ENCODE results near the gene RGS13. TPM values are rescaled to one million over a fixed set of nuclear protein-coding genes. Genes with fewer than 3 reads are reported as not detected.

Gene RGS13
- total RNA-seq, 1 donor from 2014 or later = 0.22 TPM

DNA sequence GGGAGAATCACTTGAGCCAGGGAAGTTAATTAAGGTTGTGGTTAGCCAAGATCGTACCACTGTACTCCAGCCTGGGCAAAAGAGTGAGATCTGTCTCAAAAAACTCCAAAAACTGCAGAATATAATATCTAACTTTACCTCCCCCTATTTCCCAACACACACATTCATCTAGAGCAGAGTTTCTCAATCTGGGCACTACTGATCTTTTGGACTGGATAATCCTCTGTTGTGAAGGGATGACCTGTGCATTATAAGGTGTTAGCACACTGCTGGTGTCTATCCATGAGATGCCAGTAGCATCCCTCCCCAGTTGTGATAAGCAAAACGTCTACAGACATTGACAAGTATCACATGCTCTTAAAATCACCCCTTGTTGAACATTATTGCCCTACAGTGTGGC, 61.8 kb downstream of the RGS13 start:
- Histone ChIP-seq H3K9me3 (replicated peaks) (no peaks in the 10 kb centered on the region), H3K27me3 (ENCODE audit: low read depth) (no peaks in the 10 kb centered on the region), H3K4me3 (no peak overlapping the region), H3K4me1 (peaks cover 18% of the 10 kb centered on the region), H3K36me3 (no peaks in the 10 kb centered on the region), H3K27ac (replicated peaks) (no peak overlapping the region)
- no peak for DNase-seq
- intact Hi-C loops (cut with micrococcal nuclease) = no loop called here
- TF ChIP-seq, protein P1, sequence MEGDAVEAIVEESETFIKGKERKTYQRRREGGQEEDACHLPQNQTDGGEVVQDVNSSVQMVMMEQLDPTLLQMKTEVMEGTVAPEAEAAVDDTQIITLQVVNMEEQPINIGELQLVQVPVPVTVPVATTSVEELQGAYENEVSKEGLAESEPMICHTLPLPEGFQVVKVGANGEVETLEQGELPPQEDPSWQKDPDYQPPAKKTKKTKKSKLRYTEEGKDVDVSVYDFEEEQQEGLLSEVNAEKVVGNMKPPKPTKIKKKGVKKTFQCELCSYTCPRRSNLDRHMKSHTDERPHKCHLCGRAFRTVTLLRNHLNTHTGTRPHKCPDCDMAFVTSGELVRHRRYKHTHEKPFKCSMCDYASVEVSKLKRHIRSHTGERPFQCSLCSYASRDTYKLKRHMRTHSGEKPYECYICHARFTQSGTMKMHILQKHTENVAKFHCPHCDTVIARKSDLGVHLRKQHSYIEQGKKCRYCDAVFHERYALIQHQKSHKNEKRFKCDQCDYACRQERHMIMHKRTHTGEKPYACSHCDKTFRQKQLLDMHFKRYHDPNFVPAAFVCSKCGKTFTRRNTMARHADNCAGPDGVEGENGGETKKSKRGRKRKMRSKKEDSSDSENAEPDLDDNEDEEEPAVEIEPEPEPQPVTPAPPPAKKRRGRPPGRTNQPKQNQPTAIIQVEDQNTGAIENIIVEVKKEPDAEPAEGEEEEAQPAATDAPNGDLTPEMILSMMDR (IDR thresholded peaks at IDR 0.05; ENCODE audit: borderline replicate concordance) = no peak

DNA sequence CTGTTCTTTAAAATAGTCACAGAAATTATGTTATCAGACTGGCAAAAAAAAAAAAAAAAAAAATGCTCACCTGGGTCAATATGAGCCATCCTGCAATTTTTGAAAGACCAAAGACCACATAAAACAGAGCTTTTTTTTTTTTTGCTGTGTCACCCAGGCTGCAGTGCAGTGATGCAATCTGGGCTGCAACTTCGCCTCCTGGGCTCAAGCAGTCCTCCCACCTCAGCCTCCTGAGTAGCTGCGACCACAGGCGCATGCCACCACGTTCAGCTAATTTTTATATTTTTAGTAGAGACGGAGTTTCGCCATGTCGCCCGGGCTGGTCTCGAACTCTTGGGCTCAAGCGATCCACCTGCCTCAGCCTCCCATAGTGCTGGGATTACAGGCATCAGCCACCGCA, 62.8 kb downstream of the RGS13 start:
- Histone ChIP-seq H3K36me3 (no peaks in the 10 kb centered on the region), H3K4me3 (no peak overlapping the region), H3K4me1 (peaks cover 18% of the 10 kb centered on the region), H3K27me3 (ENCODE audit: low read depth) (no peaks in the 10 kb centered on the region), H3K9me3 (replicated peaks) (no peaks in the 10 kb centered on the region), H3K27ac (replicated peaks) (no peak overlapping the region)
- no peak for DNase-seq
- TF ChIP-seq, protein P1 (IDR thresholded peaks at IDR 0.05; ENCODE audit: borderline replicate concordance) = no peak
- intact Hi-C loops (cut with micrococcal nuclease) = no loop called here

DNA sequence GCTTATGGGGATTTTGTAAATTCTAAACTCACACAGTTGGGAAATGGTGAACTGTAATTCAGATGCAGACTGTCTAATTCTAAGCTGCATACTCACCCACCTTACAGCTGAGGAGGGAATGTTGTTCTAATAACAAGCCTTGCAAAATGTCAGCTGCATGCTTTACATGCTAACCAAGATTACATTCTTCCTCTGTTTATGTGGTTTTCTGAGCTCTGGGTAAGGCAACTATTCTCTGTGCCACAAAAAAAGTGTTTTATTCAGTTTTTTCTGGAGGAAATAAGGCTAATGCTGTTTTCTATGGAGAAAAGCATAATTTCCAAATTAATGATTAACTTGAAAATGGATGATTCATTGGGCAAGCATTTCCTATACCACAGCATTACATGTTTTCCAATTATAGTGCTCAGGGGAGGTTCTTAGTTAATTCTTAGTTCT, 64.9 kb downstream of the RGS13 start:
- Histone ChIP-seq H3K4me1 (peaks cover 18% of the 10 kb centered on the region), H3K4me3 (no peak overlapping the region), H3K9me3 (replicated peaks) (no peaks in the 10 kb centered on the region), H3K27me3 (ENCODE audit: low read depth) (no peaks in the 10 kb centered on the region), H3K27ac (replicated peaks) (no peak overlapping the region), H3K36me3 (no peaks in the 10 kb centered on the region)
- intact Hi-C loops (cut with micrococcal nuclease) = no loop called here
- TF ChIP-seq, protein P1 (IDR thresholded peaks at IDR 0.05; ENCODE audit: borderline replicate concordance) = no peak
- no peak for DNase-seq

GRCh38 chr1:192702212-192702902, 66.4 kb downstream of the RGS13 start:
- DNase-seq = no peak
- intact Hi-C loops (cut with micrococcal nuclease) = no loop called here

GRCh38 chr1:192703283-192704206, 67.6 kb downstream of the RGS13 start:
- Histone ChIP-seq H3K9me3 (replicated peaks) (no peaks in the 10 kb centered on the region), H3K27ac (replicated peaks) (no peak overlapping the region), H3K4me1 (peaks cover 18% of the 10 kb centered on the region), H3K4me3 (no peak overlapping the region), H3K36me3 (no peaks in the 10 kb centered on the region), H3K27me3 (ENCODE audit: low read depth) (no peaks in the 10 kb centered on the region)
- TF ChIP-seq, protein P1 (IDR thresholded peaks at IDR 0.05; ENCODE audit: borderline replicate concordance) = no peak
- no peak for DNase-seq
- intact Hi-C loops (cut with micrococcal nuclease) = no loop called here

More at GRCh38 chr1:192702212-192702902, 66.4 kb downstream of the RGS13 start:
- no peaks in the 10 kb centered on the region for H3K9me3 ChIP-seq (replicated peaks)
- H3K27ac ChIP-seq (replicated peaks) = no peak overlapping the region
- H3K4me1 ChIP-seq = peaks cover 18% of the 10 kb centered on the region
- H3K27me3 ChIP-seq (ENCODE audit: low read depth) = no peaks in the 10 kb centered on the region
- H3K4me3 ChIP-seq = no peak overlapping the region
- TF ChIP-seq, protein P1 (IDR thresholded peaks at IDR 0.05; ENCODE audit: borderline replicate concordance) = no peak
- H3K36me3 ChIP-seq = no peaks in the 10 kb centered on the region
